Activated CD4-positive, alpha-beta T cell treated with anti-CD3 and anti-CD28 coated beads, Interleukin-2, amount 50 U/mL, for 24 hours (primary cell): ENCODE measurements around the gene BATF.
"Not testable (repeated sequence)": the region's sequence is repeated elsewhere in the genome, so short reads cannot be mapped to it uniquely, and the experiment has no call there.

Source experiments
- DNase-seq, 2 donors: peaks; one replicate each; pipeline ENCODE4 v3.0.0-alpha.2; 2020; ENCODE audit warnings: low read depth in 1 of 2, low spot score in 1 of 2

The BATF gene, protein sequence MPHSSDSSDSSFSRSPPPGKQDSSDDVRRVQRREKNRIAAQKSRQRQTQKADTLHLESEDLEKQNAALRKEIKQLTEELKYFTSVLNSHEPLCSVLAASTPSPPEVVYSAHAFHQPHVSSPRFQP

DNA sequence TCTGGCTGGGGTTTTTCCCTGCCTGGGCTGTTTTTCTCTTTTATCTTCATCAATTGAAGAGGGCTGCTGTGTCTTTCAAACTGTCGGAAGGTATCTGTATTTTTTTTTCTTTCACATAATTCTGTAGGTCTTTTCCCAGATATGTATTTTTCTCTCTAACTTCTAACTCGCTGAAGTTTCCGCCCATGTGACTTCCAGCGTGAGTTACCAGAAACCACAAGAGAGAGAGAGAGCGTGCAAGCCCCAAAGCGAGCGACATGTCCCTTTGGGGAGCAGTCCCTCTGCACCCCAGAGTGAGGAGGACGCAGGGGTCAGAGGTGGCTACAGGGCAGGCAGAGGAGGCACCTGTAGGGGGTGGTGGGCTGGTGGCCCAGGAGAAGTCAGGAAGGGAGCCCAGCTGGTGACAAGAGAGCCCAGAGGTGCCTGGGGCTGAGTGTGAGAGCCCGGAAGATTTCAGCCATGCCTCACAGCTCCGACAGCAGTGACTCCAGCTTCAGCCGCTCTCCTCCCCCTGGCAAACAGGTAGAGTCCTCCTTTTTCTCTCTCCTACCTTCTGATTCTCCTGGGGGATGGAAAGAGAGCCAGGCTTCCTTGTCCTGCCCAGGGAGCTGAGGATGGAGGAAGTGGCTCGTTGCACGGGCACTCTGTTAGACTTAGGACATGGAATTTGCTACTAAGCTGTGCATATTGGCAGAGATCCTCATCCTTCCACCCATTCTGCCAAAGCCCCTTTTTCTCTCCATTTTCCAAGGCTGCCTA lies at the start of gene BATF:
Gene BATF (plus strand): TSS at position 246 of the 759 bp plus-strand sequence. CDS start 214 bp downstream, at position 460.
- DNase-seq = peak; percentile 62 to 76

DNA sequence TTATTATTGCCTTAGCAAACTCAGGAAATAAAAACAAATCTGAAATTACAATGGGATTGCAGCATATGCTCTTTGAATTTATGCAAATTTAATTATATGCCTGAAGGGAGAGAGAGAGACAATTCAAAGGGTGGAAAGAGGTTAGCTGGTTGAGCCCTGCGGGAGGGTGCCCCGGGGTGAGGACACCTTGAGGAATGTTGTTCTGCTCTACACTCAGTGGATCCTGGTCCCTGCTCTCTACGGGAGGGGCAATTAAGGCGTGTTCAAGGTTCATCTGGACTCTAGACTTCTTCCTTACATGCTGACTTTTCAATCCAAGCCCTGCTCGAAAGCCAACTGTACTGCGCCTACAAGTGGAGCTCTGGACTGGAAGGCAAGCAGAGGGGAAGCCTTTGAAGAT lies 48.1 kb upstream of the BATF start:
- DNase-seq = not testable (repeated sequence)

GRCh38 chr14:75476274-75476995 lies 45.8 kb upstream of the BATF start:
- DNase-seq = no peak

DNA sequence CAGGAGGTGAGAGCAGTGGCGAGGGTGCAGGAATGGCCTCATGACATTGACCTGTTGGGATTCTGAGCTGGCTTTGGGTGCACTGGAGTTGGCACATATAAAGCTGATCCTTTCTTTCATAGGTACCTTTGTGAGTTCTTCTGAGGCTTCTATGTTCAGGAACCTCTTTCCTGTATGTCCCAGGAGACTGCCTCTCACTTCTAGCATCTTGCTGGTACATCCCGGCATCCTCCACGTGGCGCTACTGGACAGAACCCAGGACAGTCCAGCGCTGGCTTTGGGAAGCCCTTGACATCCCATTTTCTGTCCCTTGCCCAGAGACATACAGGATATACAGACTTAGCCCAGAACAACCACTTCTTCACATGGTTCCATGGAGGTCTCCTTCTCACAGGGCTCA lies 44.4 kb upstream of the BATF start:
- no peak for DNase-seq

DNA sequence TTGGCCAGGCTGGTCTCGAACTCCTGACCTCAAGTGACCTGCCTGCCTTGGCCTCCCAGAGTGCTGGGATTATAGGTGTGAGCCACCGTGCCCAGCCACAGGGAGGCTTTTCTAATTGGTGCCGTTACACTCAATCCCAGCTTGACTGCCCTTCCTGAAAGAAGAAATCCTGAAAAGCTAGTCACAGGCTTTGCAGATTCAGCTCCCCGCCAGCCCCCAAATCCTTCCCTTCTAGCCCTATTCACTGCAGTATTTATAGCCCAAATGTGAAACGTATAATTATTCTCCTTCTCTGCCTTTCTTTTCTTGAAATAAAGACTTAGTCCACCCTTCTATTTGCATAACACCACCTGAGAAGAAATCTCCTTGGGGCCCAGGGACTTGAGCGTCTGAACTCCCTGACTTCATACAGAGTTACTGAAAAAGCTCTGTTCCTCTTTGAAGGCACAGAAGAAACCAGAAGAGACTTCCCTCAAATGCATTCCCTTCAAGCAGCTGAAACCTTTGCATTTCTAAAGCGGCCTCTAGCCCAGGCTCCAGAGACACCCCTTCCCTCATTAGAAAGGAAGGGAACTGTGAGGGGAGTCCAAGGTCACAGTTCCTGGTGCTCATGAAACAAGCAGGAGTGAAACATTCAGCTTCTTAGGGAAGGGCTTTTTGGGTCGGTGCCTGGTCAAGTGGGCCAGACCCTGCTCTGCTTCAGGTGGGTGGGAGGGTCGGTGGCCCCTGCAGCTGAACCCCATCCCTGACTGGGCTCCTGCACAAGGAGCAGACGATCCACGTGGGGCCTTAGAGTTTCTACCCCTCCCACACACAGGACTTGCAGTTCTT lies 42.3 kb upstream of the BATF start:
- DNase-seq = no peak

DNA sequence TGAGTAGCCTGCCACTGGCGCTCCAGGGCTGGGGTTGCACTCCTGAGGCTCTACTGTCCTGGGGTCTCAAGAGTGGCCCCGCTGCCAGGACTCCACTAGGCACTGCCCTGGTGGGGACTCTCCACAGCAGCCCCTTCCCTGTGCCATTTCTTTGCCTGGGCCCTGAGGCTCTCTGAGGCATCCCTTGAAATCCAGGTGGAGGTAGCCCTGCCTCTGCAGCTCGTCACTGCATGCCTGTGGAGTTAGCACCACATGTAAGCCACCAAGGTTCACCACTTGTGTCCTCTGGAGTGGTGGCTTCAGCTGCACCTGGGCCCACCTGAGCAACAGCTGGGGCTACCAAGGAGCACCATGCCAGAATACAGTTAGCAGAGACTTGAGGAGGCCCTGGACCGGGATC lies 39.9 kb upstream of the BATF start:
- no peak for DNase-seq

- DNase-seq = no peak
Observed at GRCh38 chr14:75484711-75485429, 37.4 kb upstream of the BATF start.

DNA sequence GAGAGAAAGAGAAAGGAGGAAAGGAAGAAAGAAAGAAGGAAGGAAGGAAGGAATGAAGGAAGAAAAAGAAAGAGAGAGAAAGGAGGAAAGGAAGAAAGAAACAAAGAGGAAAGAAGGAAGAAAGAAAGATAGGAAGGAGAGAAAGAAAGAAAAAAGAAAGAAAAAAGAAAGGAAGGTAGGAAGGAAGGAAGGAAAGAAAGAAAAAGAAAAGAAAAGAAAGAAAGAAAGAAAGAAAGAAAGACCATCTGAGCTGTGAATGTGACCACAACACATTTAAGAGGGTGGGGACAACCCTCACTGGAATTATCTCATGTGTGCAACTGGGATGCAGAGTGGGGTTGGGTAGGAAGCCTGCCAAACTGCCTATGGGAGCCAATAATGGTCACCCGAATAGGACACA lies 36.0 kb upstream of the BATF start:
- DNase-seq = no peak

GRCh38 chr14:75487155-75487671 lies 35.1 kb upstream of the BATF start:
- peak in 1 of 2 donors; percentile 21 for DNase-seq

DNA sequence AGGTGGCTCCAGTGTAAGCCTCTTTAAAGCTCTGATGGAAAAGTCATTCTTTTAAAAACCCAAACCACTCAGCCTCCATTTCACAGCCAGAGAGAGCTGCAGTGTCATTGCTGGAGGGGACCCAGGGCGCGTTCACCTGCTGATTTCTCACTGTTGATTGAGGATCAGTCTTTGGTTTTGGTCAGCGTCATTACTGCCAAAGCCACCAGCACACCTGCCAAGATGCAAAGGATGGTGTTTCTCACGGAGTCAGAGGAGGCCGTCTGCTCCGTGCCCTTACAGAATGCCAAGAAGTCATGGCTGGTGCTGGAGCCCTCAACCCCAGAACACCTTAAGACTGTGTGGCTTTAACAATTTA lies 32.8 kb upstream of the BATF start:
- no peak for DNase-seq

DNA sequence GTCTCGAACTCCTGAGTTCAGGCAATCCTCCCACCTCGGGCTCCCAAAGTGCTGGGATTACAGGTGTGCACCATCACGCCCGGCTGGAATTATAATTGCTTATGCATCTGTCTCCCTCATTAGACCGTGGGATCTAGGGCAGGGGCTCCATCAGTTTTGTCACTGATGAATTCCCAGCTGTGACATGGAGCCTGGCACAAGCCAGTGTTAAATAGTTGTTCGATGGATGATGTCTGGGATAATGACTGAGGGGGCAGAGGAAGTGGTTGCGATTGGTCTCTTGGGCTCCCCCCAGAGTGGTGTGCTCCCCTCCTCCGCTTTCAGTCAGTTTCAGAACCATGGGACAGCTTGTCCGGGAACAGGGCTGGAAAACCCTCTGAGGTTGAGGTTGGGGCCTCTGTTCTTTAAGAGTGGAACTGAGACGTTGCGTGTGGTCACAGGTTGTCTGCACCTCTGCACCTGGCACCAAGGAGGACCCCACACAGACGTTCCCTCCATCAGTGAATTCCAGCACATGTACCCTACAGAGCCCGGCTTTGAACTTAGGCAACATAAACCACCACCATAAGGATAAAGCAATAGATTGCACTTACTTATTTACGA lies 30.8 kb upstream of the BATF start:
- DNase-seq = no peak

DNA sequence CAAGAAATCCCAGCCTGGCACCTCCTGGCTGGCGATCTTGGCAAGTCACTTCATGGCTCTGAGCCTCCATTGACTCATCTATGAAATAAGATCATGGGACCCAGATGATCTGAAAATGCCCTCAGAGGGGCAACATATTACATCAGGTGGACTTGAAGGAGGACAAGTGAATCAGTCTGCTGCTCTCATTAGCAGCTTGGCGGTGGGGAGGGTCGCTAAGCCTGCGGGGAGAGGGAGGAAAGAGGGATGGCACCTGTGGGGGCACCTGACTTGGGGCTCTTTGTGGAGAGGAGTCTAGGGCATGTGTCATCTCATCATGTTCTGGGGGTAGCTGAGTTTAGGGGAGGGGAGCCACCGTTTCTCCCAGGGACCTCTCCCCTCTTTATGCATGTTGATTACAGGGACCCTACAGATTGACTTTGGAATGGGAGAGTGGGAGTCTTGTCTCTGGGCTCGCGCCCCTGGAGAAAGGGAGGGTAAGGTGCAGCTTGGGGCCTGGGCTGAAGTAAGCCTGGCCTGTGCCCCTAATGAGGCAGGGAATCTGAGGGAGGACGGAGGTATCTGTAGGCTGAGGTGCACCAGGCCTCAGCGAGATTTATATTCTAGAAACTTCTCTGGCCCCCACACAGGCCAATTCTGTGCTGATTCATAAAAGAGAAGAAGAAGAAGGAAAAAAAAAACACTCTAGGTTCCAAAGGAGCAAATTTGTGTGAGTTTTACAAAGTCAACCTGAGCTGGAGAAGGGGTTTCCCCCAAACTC lies 29.3 kb upstream of the BATF start:
- no peak for DNase-seq

GRCh38 chr14:75493592-75494087 lies 28.6 kb upstream of the BATF start:
- no peak for DNase-seq

DNA sequence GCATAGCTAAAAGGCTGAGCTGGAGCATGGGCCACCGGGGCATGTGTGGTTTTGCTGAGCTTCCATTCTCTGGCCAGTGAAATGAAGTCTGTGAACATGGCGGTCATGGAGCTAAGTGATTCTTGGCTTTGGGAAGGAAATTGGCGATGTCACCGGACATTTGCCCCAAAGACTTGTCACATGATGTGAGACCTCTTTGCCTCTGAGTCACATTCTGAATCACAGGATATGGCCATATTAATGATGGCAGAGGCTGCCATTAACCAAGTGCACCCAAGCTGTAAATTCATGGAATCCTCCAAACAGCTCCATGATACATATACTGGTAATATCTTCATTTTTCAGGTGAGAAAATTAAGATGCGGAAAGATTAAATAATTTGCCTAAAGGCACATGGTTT lies 27.4 kb upstream of the BATF start:
- no peak for DNase-seq

DNA sequence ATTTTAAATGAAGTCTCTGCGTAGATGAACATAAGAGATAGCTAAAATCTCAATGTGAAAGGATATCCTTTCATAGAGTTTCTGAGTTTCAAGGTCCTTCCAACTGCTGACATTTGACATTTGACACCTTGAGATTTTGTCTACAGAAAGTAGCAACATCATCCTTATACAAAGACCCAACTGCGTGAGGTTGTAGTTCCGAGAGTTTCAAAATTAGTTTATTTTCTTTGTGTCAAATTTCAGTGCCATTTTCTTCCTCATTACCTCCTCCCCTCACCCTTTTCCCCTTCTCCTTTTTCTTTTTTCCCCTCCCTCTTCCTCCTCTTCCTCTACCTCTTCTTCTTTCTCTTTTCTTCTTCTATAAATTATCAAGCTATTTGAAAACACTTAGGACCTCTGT lies 26.9 kb upstream of the BATF start:
- no peak for DNase-seq

DNA sequence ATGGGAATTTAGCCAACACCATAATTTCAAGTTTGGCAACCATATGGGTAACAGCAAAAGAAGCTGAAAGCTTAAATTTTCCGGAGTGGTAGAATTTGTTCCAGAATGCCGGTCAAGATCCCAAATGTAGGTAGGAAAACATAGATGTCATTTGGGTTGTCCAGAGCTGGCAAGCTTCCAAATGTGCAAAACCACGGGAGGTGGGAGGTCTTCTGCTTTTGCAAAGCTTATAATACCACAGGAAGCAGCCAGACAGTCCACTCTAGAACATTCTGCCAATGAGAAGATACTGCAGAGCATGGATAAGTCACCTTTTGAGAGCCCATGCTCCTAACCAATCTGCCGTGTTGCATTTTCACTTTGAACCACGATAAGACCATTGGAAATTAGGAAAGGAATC lies 26.4 kb upstream of the BATF start:
- no peak for DNase-seq

DNA sequence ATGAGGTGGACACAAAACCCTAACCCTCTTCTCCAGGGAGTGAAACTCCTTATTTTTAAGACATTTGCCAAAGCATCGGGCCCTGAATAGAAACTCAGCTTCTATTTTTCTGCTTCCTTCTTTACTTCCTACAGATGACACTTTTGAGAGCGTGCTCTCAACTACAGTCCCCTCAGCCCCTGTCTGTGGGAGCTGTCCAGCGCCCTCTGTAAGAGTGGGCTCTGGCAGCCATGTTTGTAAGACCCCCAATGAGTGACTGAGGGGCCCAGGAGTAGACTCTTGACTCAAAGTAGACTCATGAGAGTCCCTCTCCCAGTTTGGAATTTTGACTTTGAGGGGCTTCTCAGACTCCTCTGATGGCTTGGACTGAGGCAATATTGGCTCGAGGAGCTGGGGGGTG lies 25.5 kb upstream of the BATF start:
- DNase-seq = no peak

GRCh38 chr14:75497191-75497590 lies 25.1 kb upstream of the BATF start:
- no peak for DNase-seq

GRCh38 chr14:75497701-75498100 lies 24.6 kb upstream of the BATF start:
- DNase-seq = no peak
